HepG2 (cell line): ENCODE measurements around the gene CARMIL1. TPM values are rescaled to one million over a fixed set of nuclear protein-coding genes. Genes with fewer than 3 reads are reported as not detected.

Source experiments
- AKNA ChIP-seq: sonication (generic); formaldehyde crosslinking; IDR thresholded peaks from 2 replicates; pipeline ENCODE4 v1.4.0; 2020; ENCODE audit warnings: missing genetic modification reagents, borderline replicate concordance
- FLYWCH1 ChIP-seq: sonication (generic); formaldehyde crosslinking; IDR thresholded peaks from 2 replicates; pipeline ENCODE4 v1.8.1; 2023; ENCODE audit warnings: mild to moderate bottlenecking, missing genetic modification reagents
- FOXA3 ChIP-seq: IDR thresholded peaks from 2 replicates; pipeline ENCODE4 v1.6.1; 2016; ENCODE audit warnings: missing genetic modification reagents, missing compliant biosample characterization
- HIC2 ChIP-seq: sonication (generic); formaldehyde crosslinking; IDR thresholded peaks from 2 replicates; pipeline ENCODE4 v1.9.0; 2022; ENCODE audit warnings: low read depth, missing genetic modification reagents
- HOXA3 ChIP-seq: sonication (generic); formaldehyde crosslinking; IDR thresholded peaks from 2 replicates; pipeline ENCODE4 v1.5.0; 2020; ENCODE audit warnings: missing genetic modification reagents
- MBD4 ChIP-seq: IDR thresholded peaks from 2 replicates; pipeline ENCODE4 v1.6.1; 2012; ENCODE audit warnings: low read length, inconsistent platforms, borderline replicate concordance
- PAXIP1 ChIP-seq: sonication (generic); formaldehyde crosslinking; conservative IDR thresholded peaks from 2 replicates; pipeline ENCODE4 v1.4.0; 2020; ENCODE audit warnings: mild to moderate bottlenecking, missing genetic modification reagents, moderate library complexity
- PHF20 ChIP-seq: sonication (generic); formaldehyde crosslinking; IDR thresholded peaks from 2 replicates; pipeline ENCODE4 v1.5.0; 2020; ENCODE audit warnings: mild to moderate bottlenecking, missing genetic modification reagents
- TEAD3 ChIP-seq: optimal IDR thresholded peaks from 2 replicates; pipeline ENCODE3; 2016; ENCODE audit warnings: borderline replicate concordance
- ZNF503 ChIP-seq: sonication (generic); formaldehyde crosslinking; IDR thresholded peaks from 2 replicates; pipeline ENCODE4 v1.4.0; 2020; ENCODE audit warnings: missing genetic modification reagents
- ZNF597 ChIP-seq: sonication (generic); formaldehyde crosslinking; IDR thresholded peaks from 2 replicates; pipeline ENCODE4 v1.5.0; 2020; ENCODE audit warnings: missing genetic modification reagents
- ZNF629 ChIP-seq: sonication (generic); formaldehyde crosslinking; conservative IDR thresholded peaks from 2 replicates; pipeline ENCODE4 v1.5.0; 2020; ENCODE audit warnings: missing genetic modification reagents
- ZNF878 ChIP-seq: sonication (generic); formaldehyde crosslinking; IDR thresholded peaks from 2 replicates; pipeline ENCODE4 v1.8.1; 2023; ENCODE audit warnings: mild to moderate bottlenecking, missing genetic modification reagents, moderate library complexity
- ZSCAN30 ChIP-seq: sonication (generic); formaldehyde crosslinking; IDR thresholded peaks from 2 replicates; pipeline ENCODE4 v1.5.0; 2020; ENCODE audit warnings: mild to moderate bottlenecking, missing genetic modification reagents
- polyA plus RNA-seq, 8 experiments: library from polyadenylated mRNA; depleted of rRNA in 3 of 8; stranded (reverse) in 7 of 8; unstranded in 1 of 8; fragments of >200 nt; fragmentation: Illumina TruSeq in 4 of 8; extraction: Trizol in 4 of 8; gene quantifications; 2 replicates each; pipeline versions ENCODE4 v1.2.1 to v1.2.3, GENCODE V29; 2011 to 2016; ENCODE audit warnings: low read depth in 4 of 8, missing spikeins in 1 of 8, mixed read lengths in 1 of 8; ENCODE audit not compliant: insufficient read depth in 1 of 8
- total RNA-seq, 5 experiments: library from RNA; depleted of rRNA; stranded (reverse); fragments of >200 nt; fragmentation: Illumina TruSeq; extraction: Trizol; gene quantifications; 2 replicates each; pipeline ENCODE4 v1.2.3, GENCODE V29; 2016; ENCODE audit warnings: low read depth in 1 of 5

CARMIL1 gene
- total and polyA plus RNA-seq, 2 of the 13 experiments (the other 11 are each of a cell fraction or from before 2014, with no cell fraction given) = 1.8 to 2.6 TPM

- no peak for TF ChIP-seq HIC2 (CRISPR knock-in tag)
- TF ChIP-seq MBD4 = no peak; the same call in 1 of the 2 replicates
- TF ChIP-seq ZNF629 (CRISPR knock-in tag) = 0 out of 2 replicates have a peak, but pooled peaks have one; percentile 6
- peak; percentile 96 for TF ChIP-seq PAXIP1 (CRISPR knock-in tag)
- no peak for TF ChIP-seq ZSCAN30
- no peak for TF ChIP-seq AKNA
- peak; percentile 65; the same call in 1 of the 2 replicates for TF ChIP-seq ZNF503 (CRISPR knock-in tag)
- TF ChIP-seq PHF20 (CRISPR knock-in tag) = no peak
- 0 out of 2 replicates have a peak, but pooled peaks have one; percentile 35 for TF ChIP-seq HOXA3
- peak; percentile 94 for TF ChIP-seq TEAD3 (CRISPR knock-in tag)
- peak; percentile 90 for TF ChIP-seq FOXA3 (CRISPR knock-in tag)
- TF ChIP-seq ZNF597 (CRISPR knock-in tag) = no peak
- TF ChIP-seq ZNF878 (CRISPR knock-in tag) = peak; percentile 60; the same call in 1 of the 2 replicates
- TF ChIP-seq FLYWCH1 (CRISPR knock-in tag) = no peak
Measured at GRCh38 chr6:25641940-25642666, 362.9 kb downstream of the CARMIL1 start (continued).
